ENCODE data around the gene ULK1.

ULK1 gene

DNA sequence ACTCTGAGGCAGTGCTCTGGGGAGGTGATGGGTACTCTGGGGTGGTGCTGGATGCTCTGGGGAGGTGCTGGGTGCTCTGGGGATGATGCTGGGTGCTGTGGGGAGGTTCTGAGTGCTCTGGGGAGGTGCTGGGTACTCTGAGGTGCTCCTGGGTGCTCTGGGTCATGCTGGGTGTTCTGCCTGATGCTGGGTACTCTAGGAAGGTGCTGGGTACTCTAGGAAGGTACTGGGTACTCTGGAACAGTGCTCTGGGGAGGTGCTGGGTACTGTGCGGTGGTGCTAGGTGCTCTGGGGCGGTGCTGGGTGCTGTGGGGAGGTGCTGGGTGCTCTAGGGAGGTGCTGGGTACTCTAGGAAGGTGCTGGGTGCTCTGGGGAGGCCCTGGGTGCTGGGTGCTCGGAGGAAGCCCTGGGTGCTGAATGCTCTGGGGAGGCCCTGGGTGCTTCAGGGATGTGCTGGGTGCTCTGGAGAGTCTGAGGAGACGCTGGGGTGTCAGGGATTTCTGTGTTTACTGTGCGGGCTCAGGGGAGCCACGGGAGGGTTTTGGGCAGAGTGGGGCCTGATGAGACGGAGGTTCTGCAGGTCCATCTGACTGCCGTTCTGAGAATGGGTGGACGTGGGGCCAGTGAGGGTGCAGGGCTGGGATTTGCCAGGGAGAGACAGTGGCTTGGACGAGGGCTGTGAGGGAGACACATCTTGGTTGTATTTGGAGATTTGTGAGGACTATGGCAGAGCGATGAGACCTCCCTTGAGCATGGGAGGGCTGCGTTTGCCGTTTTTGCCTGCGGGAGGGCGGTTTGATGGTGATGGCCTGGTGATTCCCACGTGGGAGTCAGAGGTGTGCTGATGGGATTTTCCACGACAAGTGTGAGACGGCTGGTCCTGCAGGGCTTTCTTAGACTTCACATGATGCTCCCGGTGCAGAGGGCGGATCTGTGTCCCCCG lies 36.2 kb upstream of the ULK1 start:
- no peak for DNase-seq (ENCODE audit: low spot score)
- TF ChIP-seq, protein P1, sequence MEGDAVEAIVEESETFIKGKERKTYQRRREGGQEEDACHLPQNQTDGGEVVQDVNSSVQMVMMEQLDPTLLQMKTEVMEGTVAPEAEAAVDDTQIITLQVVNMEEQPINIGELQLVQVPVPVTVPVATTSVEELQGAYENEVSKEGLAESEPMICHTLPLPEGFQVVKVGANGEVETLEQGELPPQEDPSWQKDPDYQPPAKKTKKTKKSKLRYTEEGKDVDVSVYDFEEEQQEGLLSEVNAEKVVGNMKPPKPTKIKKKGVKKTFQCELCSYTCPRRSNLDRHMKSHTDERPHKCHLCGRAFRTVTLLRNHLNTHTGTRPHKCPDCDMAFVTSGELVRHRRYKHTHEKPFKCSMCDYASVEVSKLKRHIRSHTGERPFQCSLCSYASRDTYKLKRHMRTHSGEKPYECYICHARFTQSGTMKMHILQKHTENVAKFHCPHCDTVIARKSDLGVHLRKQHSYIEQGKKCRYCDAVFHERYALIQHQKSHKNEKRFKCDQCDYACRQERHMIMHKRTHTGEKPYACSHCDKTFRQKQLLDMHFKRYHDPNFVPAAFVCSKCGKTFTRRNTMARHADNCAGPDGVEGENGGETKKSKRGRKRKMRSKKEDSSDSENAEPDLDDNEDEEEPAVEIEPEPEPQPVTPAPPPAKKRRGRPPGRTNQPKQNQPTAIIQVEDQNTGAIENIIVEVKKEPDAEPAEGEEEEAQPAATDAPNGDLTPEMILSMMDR (IDR thresholded peaks at IDR 0.05; ENCODE audit: extremely low read depth, missing control alignments), result no peak

DNA sequence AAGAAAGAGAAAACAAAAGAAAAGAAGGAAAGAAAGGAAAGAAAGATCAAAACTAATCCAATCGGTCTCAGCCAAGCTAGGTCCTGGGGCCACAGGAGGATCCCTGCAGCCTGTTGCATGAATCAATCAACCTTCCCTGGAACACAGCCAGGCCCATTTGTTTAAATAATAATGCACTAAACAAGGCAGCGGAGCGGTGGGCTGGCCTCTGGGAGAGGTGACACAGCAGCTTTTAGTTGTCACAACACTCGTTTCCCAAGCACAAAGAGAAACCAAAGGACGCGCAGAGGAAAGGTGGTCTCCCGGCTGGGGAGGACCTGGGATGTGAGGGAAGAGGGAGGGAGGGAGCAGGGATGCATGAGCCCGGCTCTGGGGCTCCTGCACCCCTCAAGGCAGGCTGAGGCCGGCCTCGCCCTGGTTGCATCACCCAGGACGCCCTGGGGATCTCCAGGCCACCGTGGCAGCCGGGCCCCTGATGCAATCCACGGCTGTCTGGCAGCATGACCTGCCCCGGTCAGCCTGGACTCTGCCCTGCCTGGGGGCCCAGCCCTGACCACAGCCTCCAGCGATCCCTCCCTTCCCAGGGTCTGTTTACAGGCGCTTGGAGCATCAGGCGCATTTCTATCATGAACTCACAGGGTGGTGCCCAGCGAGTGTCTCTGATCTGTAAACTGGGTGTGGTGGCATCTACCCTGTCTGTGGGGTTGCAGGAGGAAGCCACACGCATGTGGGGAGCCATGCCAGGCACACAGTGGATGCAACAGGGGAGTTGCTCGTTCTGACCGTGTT lies 33.8 kb upstream of the ULK1 start:
- no peak for DNase-seq (ENCODE audit: low spot score)
- TF ChIP-seq, protein P1 (IDR thresholded peaks at IDR 0.05; ENCODE audit: extremely low read depth, missing control alignments), result no peak

DNA sequence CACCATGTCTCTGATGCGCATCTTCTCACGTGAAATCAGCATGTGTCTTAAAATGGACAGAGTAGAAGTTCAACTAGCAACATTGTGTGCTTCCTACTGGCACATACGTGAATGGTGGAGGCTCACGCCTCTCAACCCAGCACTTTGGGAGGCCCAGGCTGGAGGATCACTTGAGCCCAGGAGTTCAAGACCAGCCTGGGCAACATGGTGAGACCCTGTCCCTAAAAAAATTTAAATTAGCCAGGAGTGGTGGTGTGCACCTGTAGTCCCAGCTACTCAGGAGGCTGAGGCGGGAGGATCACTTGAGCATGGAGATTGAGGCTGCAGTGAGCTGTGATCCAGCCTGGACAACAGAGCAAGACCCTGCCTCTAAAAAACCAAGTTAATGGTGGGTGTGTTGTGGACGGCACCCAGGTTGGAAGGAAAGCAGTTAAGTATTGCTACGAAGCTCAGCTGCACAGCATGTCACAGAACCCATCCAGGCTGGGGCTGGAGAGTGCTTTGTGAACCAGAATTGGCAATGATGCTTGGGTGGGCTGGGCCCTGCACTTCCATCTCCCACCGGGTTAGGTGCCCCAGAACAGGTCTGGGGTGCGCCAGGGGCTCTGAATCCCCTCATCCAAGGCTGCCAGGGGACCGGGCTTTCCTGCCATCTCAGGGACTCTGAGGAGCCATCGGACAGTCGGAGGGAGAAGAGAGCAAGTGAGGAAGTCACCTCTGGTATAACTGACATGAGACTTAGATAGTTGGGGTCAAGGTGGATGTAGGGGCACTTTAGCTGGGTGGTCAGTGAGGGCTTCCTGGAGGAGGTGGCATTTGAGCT lies 33.0 kb upstream of the ULK1 start:
- TF ChIP-seq, protein P1 (IDR thresholded peaks at IDR 0.05; ENCODE audit: extremely low read depth, missing control alignments), result no peak
- no peak for DNase-seq (ENCODE audit: low spot score)

DNA sequence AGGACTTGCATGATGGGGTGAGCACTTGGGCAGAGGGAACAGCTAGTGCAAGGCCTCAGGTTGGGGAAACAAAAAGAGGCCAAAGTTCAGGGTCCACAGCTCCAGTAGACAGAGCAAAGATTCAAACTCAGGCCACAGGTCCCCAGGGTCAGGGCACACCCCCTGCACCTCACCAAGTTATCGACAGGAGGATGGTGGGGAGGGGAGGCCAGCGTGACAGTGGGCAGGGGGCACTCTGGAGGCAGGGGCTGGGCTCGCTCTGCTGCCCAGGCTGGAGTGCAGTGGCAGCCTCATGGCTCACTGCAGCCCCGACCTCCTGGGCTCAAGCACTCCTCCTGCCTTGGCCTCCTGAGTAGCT lies 32.4 kb upstream of the ULK1 start:
- TF ChIP-seq, protein P1 (IDR thresholded peaks at IDR 0.05; ENCODE audit: extremely low read depth, missing control alignments), result no peak
- no peak for DNase-seq (ENCODE audit: low spot score)

DNA sequence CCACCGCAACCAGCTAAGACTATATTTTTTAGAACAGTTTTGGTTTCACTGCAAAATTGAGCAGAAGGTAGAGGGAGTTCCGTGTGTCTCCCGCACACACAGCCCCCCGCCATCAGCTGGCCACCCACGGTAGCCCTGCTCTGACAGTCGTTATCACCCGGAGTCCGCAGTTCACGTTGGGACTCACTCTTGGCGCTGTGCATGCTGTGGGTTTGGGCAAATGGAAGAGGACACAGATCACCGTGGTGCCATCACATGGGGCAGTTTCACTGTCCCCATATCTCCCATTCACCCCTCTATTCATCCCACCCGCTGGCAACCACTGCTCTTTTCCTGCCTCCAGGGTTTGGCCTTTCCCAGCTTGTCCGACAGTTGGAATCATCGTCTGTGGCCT lies 31.8 kb upstream of the ULK1 start:
- TF ChIP-seq, protein P1 (IDR thresholded peaks at IDR 0.05; ENCODE audit: extremely low read depth, missing control alignments), result no peak
- no peak for DNase-seq (ENCODE audit: low spot score)

DNA sequence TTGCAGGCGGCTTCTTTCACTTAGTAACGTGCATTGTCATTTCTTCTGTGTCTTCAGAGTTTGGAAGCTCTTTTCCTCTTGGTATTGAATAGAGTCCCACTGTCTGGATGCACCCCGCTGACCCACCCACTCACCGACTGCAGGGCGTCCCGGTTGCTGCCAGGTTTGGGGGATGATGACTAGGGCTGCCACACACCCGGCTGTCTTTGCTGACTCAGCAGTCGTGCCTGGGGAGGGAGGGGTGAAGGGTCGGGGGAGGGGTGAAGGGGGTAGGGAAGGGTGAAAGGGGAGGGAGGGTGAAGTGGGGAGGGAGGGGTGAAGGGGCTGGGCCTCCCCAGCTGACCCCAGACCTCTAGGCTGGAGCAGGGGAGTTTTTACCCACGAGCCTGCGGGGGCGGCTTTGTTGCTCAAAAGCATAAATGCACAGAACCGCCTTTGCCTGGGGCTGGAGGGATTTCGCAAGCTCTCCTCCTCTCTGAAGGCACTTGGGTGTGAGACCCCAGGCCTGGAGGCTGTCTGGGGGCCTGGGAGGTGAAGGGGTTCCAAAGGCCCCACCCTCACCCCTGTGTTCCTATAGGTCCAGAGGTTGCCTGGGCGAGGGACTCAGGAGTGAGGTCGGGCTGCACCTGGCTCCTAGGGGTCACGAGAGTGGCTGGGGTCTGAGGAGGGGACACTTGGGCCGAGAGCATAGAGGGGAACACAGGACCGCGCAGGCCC lies 31.3 kb upstream of the ULK1 start:
- no peak for DNase-seq (ENCODE audit: low spot score)
- TF ChIP-seq, protein P1 (IDR thresholded peaks at IDR 0.05; ENCODE audit: extremely low read depth, missing control alignments), result no peak
